Measurements from ENCODE around the gene CSNK2B.

Gene CSNK2B

DNA sequence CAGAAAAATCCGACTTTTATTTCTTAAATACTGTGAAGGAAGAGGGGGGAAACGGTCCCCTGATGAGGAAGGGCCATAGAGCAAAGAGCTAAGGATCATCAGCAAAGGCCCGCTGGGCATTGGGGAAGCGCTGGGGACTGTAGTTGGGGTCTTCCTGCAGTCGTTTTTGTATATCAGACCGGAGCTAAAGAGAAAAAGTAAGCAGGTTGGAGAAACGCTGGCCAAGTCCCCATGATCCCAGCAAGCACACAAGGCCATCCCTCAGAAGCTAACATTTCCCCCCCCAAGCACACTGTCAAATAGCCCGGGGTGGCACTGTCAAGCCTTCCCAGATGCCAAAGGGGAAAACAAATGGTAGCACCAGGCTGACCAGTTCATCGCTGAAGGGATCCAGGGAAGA lies 26.8 kb upstream of the CSNK2B start:
- DNase-seq: no peak

GRCh38 chr6:31639449-31639861 lies 26.4 kb upstream of the CSNK2B start:
- peak; percentile 71 for DNase-seq

DNA sequence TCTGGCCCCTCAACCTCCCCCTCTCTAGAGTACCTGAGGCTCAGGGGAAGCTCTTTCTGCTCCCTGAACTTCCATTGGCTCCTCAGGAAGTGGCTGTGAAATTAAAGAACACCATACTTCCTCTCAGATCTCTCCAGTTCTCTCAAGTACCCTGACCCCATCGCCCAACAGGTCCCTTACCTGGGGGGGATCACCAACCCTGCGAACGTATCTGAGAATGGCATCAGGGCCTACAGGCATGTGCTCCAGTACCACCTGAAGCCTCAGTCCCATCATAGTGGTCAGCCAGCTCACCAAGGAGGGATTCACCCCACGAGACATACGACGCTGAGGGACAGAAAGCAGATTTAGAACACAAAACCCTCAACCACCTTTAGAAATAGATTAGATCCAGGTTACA lies 25.3 kb upstream of the CSNK2B start:
- DNase-seq: no peak

DNA sequence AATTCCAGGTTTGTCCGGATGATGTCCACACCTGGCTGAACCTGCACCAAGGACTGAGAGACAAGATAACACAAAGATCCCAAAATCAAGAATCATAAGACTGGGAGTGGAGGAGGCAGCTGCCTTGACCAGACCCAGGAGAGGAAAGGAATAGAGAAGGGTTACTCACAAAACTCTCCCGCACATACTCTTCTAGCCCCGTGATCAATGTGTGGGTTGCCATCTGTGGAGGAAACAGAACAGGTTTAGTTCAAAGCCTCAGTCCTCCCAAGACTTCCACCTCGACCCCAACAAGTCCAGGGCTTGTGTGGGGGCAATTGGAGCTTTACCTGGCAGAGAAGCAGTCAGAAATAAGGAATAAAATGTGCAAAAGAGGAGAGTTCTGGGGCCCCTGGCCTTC lies 24.5 kb upstream of the CSNK2B start:
- DNase-seq: no peak

GRCh38 chr6:31642798-31643570 lies 22.9 kb upstream of the CSNK2B start:
- no peak for DNase-seq

- DNase-seq: no peak
These were observed 21.9 kb upstream of the CSNK2B start for GRCh38 chr6:31643818-31644454.

GRCh38 chr6:31645325-31645724 lies 20.6 kb upstream of the CSNK2B start:
- no peak for DNase-seq

DNA sequence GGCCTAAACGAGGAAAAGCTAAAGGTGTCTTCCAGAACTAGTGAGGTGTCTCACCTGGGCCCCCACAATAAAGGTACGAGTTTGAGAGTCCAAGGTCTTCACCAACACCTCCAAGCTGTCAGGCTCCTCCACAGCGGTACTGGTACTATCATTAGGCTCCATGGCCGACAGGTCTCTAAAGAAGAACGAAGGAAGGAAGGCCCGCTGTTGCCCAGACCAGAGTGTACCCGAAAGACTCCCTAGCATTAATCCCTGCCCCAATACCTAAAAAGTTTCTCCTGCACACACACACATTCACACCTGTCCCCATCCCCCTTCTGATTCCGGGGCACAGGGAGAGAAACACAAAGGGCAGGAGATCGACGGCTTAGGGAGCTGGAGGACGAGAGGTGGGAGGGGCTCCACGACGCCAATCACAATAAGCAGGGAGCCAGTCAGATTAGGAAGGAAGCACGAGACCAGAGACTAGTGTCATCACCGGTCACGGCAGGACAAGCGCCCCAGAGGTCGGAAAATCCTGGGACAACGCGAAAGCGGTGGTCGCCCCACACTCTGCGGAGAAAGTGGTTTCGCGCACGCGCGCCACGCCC lies 14.2 kb upstream of the CSNK2B start:
- peak; percentile 73 for DNase-seq

GRCh38 chr6:31652925-31653724 lies 12.8 kb upstream of the CSNK2B start:
- peak; percentile 94 for DNase-seq

DNA sequence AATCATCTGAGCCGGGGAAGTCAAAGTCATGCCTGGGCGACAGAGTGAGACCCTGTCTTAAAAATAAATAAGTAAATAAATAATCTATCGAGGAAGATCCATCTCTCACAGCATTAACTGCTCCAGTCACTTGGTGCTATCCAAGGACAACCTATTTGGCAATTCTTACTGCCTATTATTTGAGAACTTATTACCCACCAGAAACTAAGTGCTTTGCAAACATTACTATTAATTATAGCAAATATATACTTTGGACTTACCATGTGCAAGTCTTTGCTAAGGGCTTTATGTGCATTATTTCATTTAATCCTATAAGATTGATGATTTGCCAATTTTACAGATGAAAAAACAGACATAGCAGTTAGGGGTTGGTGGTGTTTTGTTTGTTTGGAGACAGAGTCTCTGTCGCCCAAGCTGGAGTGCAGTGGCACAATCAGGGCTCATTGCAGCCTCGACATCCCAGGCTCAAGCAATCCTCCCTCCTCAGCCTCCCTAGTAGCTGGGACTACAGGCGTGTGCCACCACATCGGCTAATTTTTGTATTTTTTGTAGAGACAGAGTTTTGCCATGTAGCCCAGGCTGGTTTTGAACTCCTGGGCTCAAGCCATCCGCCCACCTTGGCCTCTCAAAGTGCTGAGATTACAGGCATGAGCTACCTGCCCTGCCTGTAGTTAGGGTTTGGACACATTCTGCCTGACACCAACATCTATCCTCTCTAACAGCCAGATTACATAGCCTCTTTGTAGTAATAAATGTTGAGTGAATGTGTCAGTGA lies 11.1 kb upstream of the CSNK2B start:
- DNase-seq: no peak

DNA sequence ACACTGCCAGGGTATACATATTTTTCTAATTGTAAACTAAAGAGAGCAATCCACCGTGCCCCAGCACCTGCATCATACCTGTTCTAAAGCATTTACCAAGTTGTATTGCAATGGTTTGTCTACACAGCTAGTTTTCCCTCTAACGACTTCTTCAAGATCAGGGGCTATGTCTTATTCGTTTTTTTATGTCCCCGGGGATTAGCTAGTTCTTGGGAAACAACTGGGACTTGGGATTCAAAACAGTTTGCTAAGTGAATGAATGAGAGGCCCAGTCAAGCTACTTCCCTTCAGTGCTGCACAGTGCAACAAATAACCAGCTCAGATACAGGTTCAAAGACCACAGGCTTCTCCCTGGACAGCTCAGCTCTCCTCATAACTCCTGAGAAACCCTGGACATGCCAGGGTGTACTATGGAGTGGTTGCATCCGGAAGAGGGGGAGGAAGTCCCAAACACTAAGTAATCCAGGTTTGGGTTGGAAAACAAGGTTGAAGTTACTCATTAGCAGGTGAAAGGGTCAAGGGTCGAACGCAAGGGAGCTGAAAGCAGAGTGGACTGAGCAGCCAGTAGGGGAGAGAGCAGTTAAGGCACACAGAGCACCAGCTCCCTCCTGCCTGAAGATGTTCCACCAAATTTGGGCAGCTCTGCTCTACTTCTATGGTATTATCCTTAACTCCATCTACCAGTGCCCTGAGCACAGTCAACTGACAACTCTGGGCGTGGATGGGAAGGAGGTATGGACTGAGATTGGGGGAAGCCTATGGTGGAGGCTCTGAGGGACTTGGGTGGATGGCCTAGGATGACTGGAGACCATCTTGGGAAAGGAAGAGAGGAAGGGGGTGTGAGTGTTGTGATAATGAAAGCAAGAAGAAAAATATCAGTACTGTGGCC lies 10.3 kb upstream of the CSNK2B start, which contains the start of gene APOM:
Gene APOM, plus strand, starts transcription at position 546 of the 889 bp plus-strand sequence. Its CDS starts 73 bp downstream, at position 619.
- DNase-seq: no peak

- no peak for DNase-seq
These were observed 8.3 kb upstream of the CSNK2B start for GRCh38 chr6:31657406-31658157.

GRCh38 chr6:31658158-31658688 lies 7.7 kb upstream of the CSNK2B start:
- DNase-seq: no peak

GRCh38 chr6:31658983-31659648 lies 6.8 kb upstream of the CSNK2B start:
- DNase-seq: no peak

DNA sequence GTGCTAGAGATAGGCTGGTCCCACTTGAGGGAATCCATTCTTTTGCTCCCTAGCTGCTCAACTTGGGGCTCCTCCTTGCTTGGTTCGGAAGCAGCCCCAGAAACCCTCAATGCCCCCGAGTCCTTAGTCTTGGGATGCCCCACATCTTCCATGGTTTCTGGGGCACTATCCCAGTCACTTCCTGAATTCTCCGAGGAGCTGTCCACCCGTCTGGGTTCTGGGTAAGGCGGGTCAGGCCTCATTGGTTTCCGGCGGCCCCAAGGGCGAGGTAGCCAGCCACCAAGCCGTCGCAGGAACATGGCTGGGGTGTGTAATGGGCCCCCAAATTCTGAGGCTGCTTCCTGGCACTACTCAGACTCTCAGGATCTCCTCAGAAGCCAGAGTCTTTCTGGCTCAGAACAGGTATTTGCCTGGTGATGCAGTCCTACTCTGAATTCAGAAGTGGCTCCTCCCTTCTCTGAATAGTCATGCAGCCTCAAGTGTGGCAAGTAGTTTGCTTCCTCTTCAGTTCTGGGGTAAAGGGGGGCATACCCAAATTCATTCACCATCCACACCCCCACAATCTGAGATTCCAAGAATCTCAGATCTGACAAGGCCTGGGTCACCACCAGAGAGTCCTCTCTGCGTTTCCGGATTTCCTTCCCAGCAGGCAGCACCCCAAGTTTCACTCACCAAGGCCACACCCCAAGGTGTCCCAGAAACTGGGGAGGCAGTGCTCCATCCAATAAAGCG lies 6.1 kb upstream of the CSNK2B start:
- DNase-seq: no peak

DNA sequence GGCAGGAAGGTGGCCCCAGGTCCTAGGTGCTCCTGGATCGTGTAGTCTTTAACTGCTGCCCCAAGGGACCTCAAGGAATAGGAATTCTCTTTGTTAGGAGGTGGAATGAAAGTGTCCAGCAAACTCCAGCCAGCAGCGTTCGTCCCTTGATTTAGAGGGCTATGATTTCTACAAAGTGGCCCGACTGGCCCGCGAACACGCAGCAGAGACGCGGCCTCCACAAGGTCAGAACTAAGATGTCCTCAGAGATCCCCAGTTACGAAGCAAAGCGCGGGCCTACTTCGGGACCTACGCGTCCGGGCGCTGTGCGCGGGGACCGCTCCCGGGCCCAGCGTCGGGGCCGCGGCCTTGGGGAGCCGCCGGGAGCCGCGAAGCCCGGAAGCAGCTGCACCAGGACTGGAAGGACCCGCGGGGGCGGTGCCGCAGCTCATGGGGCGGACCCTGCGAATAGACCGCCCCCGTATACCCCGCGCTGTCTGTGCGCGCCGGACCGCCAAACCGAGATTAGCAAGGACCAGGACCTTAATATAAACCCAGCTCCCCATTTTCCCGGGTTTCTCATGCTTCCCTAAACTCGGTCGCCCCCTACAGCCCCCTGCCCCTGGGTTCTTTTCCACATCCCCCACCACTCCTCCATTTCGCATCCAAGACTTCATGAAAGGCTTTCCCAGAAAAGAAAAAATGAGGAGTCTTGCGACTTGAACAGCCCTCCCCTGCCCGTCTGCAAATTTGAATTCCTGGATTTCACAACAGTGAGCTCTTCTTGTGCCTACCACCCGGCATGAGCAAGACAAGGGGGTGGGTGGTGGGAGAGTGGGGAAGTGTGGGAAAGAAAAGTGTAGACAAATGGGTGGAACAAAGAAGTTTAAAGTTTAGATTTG lies 5.3 kb upstream of the CSNK2B start, which contains the start of gene C6orf47:
Gene C6orf47, minus strand, starts transcription at position 398 of the 881 bp plus-strand sequence. CDS start 831 bp downstream, outside the sequence.
- peak; percentile 82 for DNase-seq

GRCh38 chr6:31661262-31662123 lies 4.4 kb upstream of the CSNK2B start:
- DNase-seq: no peak
